HEK293 (cell line): ENCODE measurements around the gene CAMK2N1.
A peak's percentile ranks its signal among the peaks of the same experiment; 100 is the strongest.

Experiments used
- CTCF ChIA-PET: fragments of 350-600 bp; formaldehyde crosslinking; extraction: SDS; loops from one replicate; lab custom pipeline; 2021; ENCODE audit warnings: antibody characterized with exemption; lab: Yijun Ruan, JAX
- POLR2A ChIA-PET: fragments of 300-600 bp; formaldehyde crosslinking; extraction: SDS; loops from one replicate; lab custom pipeline; 2020; ENCODE audit warnings: antibody characterized with exemption, inconsistent platforms; lab: Yijun Ruan, JAX
- H3K27ac ChIP-seq: fragments of 200-500 bp; sonication (Bioruptor generic); 2 replicates; pipeline ENCODE4 v1.5.1; 2014; ENCODE audit warnings: low read depth, low read length, control low read depth, inconsistent platforms; ENCODE audit errors: extremely low read depth
- H3K36me3 ChIP-seq, 2 experiments: fragments of 200-500 bp in 1 of 2; sonication (Bioruptor generic) in 1 of 2; 1 replicate in 1 of 2; 2 replicates in 1 of 2; pipeline ENCODE4 v1.5.1; 2014 to 2017; ENCODE audit warnings: inconsistent platforms in 2 of 2, low read length in 2 of 2; ENCODE audit not compliant: control insufficient read depth in 2 of 2, insufficient read depth in 1 of 2
- H3K4me1 ChIP-seq: fragments of 200-500 bp; sonication (Bioruptor generic); 2 replicates; pipeline ENCODE4 v1.5.1; 2014; ENCODE audit warnings: mild to moderate bottlenecking, low read length, inconsistent platforms; ENCODE audit not compliant: control insufficient read depth, insufficient read depth
- H3K4me3 ChIP-seq: 2 replicates; pipeline ENCODE4 v1.5.1; 2011; ENCODE audit warnings: low read depth, mild to moderate bottlenecking, control low read depth, low read length, moderate library complexity
- H3K9me3 ChIP-seq: fragments of 200-500 bp; sonication (Bioruptor generic); 2 replicates; pipeline ENCODE4 v1.5.1; 2014; ENCODE audit warnings: low read depth, low read length, inconsistent platforms; ENCODE audit not compliant: control insufficient read depth, insufficient read depth
- FEZF1 ChIP-seq: fragments of 450-650 bp; formaldehyde crosslinking; IDR thresholded peaks from 2 replicates; pipeline ENCODE4 v1.5.1; 2016; ENCODE audit warnings: missing biosample characterization, missing genetic modification characterization
- GLIS1 ChIP-seq: fragments of 450-650 bp; formaldehyde crosslinking; IDR thresholded peaks from 2 replicates; pipeline ENCODE4 v1.5.1; 2016; ENCODE audit warnings: missing biosample characterization, missing genetic modification characterization
- OSR2 ChIP-seq: fragments of 450-650 bp; formaldehyde crosslinking; IDR thresholded peaks from 2 replicates; pipeline ENCODE4 v1.5.1; 2016; ENCODE audit warnings: missing biosample characterization, missing genetic modification characterization
- ZIC2 ChIP-seq: fragments of 450-650 bp; formaldehyde crosslinking; IDR thresholded peaks from 2 replicates; pipeline ENCODE4 v1.5.1; 2016; ENCODE audit warnings: missing biosample characterization, missing genetic modification characterization
- ZNF2 ChIP-seq: fragments of 450-650 bp; formaldehyde crosslinking; IDR thresholded peaks from 2 replicates; pipeline ENCODE4 v1.5.1; 2016; ENCODE audit warnings: missing biosample characterization, missing genetic modification characterization
- ZNF292 ChIP-seq: fragments of 450-650 bp; formaldehyde crosslinking; IDR thresholded peaks from 2 replicates; pipeline ENCODE4 v1.5.1; 2016; ENCODE audit warnings: low read depth, missing biosample characterization, missing genetic modification characterization, borderline replicate concordance
- ZNF433 ChIP-seq: fragments of 450-650 bp; formaldehyde crosslinking; IDR thresholded peaks from 2 replicates; pipeline ENCODE4 v1.5.1; 2016; ENCODE audit warnings: missing biosample characterization, missing genetic modification characterization, low read depth
- ZNF792 ChIP-seq: fragments of 450-650 bp; formaldehyde crosslinking; IDR thresholded peaks from 2 replicates; pipeline ENCODE4 v1.5.1; 2016; ENCODE audit warnings: missing biosample characterization, missing genetic modification characterization
- TF ChIP-seq, protein P1 (sequence below): fragments of 450-650 bp; formaldehyde crosslinking; IDR thresholded peaks from 2 replicates; pipeline ENCODE4 v1.5.1; 2016; ENCODE audit warnings: missing biosample characterization, missing genetic modification characterization
- TF ChIP-seq, protein P2 (sequence below): fragments of 450-650 bp; formaldehyde crosslinking; IDR thresholded peaks from 2 replicates; pipeline ENCODE4 v1.5.1; 2016; ENCODE audit warnings: missing biosample characterization, missing genetic modification characterization

The CAMK2N1 gene

DNA sequence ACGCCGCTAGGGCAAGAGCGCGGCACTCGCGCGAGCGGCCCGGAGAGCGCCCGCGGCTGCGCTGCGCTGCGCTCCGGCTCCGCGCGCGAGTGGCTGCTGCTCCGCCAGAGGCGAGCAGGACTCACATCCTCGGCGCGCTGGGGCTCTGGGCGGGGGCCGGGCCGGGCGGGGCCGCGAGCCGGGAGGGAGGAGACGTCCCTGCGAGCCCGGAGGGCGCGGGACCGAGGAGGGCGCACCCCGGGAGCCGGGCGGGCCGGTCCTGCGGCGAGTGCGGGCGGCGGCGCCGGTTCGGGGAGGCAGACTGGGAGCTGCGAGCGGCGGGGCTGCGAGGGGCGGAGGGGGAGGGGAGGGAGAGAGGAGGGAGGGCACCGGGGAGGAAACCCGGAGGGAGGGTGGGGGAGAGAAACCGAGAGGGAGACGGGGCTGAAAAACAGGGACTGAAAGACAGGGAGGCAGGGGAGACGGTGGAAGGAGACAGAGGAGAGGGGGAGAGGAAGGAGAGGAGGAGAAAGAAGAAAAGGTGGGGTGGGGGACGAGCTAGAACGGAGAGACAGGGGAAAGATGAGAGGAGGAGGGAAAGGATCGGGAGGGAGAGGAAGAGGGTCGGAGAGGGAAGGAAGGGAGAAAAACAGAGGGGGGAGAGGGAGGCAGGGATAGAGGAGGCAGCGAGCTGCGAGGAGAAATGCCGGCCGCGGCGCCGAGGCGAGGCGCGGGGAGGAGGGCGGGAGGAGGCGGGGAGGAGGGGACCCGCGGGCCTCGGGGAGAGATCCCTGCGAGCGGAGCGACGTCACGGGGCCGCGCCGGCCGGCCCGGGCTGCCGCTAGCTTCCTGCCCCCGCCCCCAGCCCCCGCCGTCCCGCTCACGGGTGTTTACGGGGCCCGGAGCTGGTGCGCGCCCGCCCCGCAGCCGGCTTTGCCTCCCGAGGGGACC lies at the start of gene CAMK2N1 (continued):
- TF ChIP-seq, protein P1, sequence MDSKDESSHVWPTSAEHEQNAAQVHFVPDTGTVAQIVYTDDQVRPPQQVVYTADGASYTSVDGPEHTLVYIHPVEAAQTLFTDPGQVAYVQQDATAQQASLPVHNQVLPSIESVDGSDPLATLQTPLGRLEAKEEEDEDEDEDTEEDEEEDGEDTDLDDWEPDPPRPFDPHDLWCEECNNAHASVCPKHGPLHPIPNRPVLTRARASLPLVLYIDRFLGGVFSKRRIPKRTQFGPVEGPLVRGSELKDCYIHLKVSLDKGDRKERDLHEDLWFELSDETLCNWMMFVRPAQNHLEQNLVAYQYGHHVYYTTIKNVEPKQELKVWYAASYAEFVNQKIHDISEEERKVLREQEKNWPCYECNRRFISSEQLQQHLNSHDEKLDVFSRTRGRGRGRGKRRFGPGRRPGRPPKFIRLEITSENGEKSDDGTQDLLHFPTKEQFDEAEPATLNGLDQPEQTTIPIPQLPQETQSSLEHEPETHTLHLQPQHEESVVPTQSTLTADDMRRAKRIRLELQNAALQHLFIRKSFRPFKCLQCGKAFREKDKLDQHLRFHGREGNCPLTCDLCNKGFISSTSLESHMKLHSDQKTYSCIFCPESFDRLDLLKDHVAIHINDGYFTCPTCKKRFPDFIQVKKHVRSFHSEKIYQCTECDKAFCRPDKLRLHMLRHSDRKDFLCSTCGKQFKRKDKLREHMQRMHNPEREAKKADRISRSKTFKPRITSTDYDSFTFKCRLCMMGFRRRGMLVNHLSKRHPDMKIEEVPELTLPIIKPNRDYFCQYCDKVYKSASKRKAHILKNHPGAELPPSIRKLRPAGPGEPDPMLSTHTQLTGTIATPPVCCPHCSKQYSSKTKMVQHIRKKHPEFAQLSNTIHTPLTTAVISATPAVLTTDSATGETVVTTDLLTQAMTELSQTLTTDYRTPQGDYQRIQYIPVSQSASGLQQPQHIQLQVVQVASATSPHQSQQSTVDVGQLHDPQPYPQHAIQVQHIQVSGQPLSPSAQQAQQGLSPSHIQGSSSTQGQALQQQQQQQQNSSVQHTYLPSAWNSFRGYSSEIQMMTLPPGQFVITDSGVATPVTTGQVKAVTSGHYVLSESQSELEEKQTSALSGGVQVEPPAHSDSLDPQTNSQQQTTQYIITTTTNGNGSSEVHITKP (tag by site-specific recombination): peak; percentile 62
- no peak for TF ChIP-seq ZNF792 (tag by site-specific recombination)
- peak; percentile 17; the same call in 1 of the 2 replicates for TF ChIP-seq GLIS1 (tag by site-specific recombination)

- ChIA-PET POLR2A (no interaction called here), CTCF (interaction anchor here (1.1 to 1.3 kb wide), 2 partner anchors 11 to 98 kb away, joined by 3 to 4 read pairs; no protein-coding TSS in a partner anchor)
- TF ChIP-seq ZNF2 (tag by site-specific recombination): no peak
- TF ChIP-seq ZIC2 (tag by site-specific recombination): no peak
- TF ChIP-seq ZNF433 (tag by site-specific recombination): no peak
- TF ChIP-seq ZNF292 (tag by site-specific recombination): no peak
- no peak for TF ChIP-seq OSR2
- TF ChIP-seq, protein P1 (tag by site-specific recombination): no peak
- TF ChIP-seq, protein P2, sequence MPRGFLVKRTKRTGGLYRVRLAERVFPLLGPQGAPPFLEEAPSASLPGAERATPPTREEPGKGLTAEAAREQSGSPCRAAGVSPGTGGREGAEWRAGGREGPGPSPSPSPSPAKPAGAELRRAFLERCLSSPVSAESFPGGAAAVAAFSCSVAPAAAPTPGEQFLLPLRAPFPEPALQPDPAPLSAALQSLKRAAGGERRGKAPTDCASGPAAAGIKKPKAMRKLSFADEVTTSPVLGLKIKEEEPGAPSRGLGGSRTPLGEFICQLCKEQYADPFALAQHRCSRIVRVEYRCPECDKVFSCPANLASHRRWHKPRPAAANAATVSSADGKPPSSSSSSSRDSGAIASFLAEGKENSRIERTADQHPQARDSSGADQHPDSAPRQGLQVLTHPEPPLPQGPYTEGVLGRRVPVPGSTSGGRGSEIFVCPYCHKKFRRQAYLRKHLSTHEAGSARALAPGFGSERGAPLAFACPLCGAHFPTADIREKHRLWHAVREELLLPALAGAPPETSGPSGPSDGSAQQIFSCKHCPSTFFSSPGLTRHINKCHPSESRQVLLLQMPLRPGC: no peak
- Histone ChIP-seq H3K4me1 (no peaks in the 10 kb centered on the region), H3K4me3 (no peak overlapping the region), H3K36me3 (no peaks in the 10 kb centered on the region), H3K9me3 (no peaks in the 10 kb centered on the region), H3K27ac (no peak overlapping the region)
Measured at GRCh38 chr1:20534659-20535417, 48.8 kb upstream of the CAMK2N1 start.

GRCh38 chr1:20533635-20534034 lies 47.6 kb upstream of the CAMK2N1 start:
- H3K4me1 ChIP-seq: no peaks in the 10 kb centered on the region
- no peak overlapping the region for H3K4me3 ChIP-seq
- ChIA-PET CTCF (interaction anchor here (1.1 kb wide), 1 partner anchor 10 kb away, joined by 4 read pairs; no protein-coding TSS in a partner anchor), POLR2A (no interaction called here)
- no peaks in the 10 kb centered on the region for H3K36me3 ChIP-seq
- no peaks in the 10 kb centered on the region for H3K9me3 ChIP-seq
- no peak overlapping the region for H3K27ac ChIP-seq
- TF ChIP-seq FEZF1 (tag by site-specific recombination): no peak
- TF ChIP-seq, all 188 proteins: peak for 0
